NCI-H1105 treated with DMSO at 0.1 percent for 48 hours (cell line): ENCODE results near the gene GUCA2A.

Experiments used
- DNase-seq: peaks from one replicate; lab custom pipeline; 2025; lab: John Stamatoyannopoulos, UW

GUCA2A gene

DNA sequence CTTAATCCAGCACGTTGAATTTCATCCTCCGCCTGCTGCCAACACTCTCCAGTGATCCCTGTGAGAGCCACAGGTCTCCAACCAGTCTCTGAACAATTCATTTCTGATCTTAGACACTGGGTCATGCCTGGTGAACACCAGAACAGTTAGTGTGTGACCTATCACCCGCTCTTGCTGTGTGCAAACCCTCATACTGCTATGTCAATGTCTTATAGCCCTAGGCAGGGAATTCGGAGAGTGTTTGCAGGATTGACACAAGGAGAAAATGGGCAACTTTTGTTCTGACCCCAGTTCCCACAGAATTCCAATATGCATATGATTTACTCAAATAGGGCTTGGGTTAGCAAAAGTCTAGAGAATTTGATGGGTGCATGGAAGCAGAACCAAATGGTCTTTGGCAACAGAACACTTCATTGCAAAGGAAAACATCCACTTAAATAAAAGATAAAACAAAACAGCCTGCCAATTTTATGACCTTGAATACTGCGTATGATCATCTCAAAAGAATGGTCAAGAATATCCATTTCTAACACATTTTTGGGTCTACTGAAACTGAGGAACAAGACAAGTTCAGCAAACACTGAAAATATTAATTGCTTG is 34.4 kb downstream of the GUCA2A start:
- DNase-seq: no peak

DNA sequence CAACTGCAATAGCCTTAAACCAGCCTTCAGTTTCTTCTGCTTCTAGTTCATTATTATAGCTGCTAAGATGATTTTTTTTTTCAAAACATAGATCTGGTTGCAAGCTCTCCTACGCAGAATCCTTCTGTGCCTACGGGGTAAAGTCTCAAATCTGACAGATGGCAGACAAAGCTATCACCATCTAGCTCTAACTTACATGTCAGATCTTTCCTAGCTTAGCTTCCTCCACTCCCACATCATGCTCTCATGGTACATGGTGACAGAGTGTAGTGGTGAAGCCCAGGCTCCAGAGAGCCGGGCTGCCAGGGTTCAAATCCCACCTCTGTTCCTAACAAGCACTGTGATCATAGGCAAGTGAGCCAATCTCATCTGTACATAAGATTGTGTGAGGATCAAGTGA is 35.6 kb downstream of the GUCA2A start:
- DNase-seq: no peak

DNA sequence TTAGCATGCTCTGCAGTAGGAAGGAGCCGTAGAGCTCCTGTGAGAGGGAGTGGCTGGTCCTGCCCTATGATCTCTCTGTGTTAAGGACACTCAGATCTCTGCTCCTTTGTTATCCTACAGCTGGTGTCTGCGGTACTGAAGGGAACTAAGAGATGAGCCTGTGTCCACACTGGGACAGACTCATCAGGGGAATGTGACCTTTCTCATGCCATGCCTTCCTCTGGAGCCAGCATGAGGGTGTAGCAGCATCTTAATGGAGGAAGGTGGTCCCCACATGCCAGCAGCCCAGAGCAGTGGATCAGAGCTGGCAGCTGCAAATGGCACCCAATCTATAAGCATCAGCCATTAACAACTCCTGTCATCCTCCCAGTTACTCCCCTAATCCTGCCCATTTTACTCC is 36.0 kb downstream of the GUCA2A start:
- no peak for DNase-seq

- DNase-seq: no peak
Observed at GRCh38 chr1:42127767-42128166, 36.8 kb downstream of the GUCA2A start.

GRCh38 chr1:42125552-42125951 is 39.0 kb downstream of the GUCA2A start:
- no peak for DNase-seq

DNA sequence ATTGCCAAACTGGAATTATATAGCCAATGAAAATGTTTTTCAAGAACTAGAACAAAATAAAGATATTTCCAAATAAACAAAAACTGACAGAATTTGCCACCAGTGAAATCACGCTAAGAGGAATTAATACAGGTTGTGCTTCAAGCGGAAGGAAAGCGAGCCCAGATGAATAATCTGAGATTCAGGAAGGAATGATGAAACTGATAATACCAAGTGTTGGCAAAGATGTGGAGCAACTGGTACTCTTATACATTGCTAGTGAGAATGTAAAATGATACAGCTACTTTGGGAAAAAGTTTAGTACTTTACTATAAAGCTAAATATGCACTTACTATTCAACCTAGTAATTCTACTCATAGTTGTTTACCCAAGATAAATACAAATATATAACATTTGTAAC is 42.1 kb downstream of the GUCA2A start:
- no peak for DNase-seq

DNA sequence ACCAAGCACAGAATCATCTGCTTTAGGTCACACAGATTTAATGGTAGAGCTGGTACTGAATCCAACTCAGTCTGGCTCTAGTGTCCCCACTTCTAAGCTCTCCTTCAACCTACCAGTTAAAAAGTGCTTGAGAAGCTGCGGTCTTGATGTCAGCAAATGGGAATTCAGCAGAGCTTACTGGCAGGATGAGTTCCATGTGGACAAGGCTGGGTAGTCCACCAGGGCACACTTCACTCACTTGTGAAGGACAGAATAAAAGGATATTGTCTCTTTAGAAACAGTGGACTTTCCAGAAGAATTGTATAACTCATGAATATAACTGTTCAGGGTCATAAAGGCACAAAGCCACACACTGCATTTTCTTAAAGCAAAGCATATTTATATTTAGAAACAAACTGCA is 46.4 kb downstream of the GUCA2A start:
- no peak for DNase-seq

DNA sequence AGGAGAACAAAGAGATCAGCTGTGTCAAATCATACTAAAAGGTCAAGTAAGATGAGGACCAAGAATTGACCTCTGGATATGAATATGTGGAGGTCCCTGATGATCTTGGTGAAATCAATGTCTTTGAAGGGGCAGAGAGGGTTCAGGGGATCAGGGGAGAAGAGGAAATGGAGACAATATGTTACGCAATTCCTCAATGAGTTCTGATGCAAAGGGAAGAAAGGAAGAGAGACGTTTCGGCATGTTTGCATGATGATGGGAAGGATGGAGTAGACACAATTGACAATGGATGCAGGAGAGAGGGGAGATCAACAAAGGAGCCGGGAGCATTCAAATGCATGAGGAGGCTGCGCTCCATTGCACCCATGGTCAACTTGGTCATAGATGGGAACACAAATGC is 47.3 kb downstream of the GUCA2A start:
- DNase-seq: no peak

DNA sequence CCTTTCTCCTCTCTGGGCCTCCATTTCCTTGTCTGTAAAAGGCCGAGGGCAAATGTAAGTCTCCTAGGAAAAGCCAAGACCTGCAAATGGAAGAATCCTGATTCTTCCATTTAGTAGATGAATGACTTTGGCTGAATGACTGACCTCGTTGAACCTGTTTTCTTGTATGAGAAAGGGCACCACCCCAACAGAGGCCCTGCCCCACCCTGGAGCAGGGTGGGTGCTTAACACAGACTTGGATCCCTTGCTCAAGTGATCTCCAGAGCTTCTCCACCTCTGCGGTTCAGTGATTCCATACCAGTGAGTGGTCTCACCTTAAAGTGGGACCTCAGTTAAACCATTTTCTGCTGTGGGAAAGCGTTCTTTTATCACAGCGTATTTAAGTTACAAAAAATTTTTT is 50.3 kb downstream of the GUCA2A start:
- no peak for DNase-seq
